SK-N-SH treated with all-trans-retinoic acid at 6 μM for 48 hours (cell line): ENCODE results near the gene TDRD7.

Source experiments
- ATAC-seq: fragments of 200-7000 bp; cut with Tn5 transposase; 3 replicates; pipeline ENCODE4 v1.9.1; 2020; ENCODE audit warnings: mild to moderate bottlenecking, moderate library complexity
- ARNTL ChIP-seq: fragments of 450-650 bp; formaldehyde crosslinking; IDR thresholded peaks from 2 replicates; pipeline ENCODE4 v1.5.0; 2020; ENCODE audit warnings: low read depth, mild to moderate bottlenecking, moderate library complexity, borderline replicate concordance
- CSDC2 ChIP-seq: fragments of 250-450 bp; sonication (Bioruptor Pico); IDR thresholded peaks from 2 replicates; pipeline ENCODE4 v1.5.0; 2020; ENCODE audit warnings: mild to moderate bottlenecking, moderate library complexity
- CSRNP3 ChIP-seq: fragments of 250-450 bp; sonication (Bioruptor Pico); IDR thresholded peaks from 2 replicates; pipeline ENCODE4 v1.5.1; 2021; ENCODE audit warnings: mild to moderate bottlenecking, moderate library complexity
- ESRRG ChIP-seq: fragments of 250-450 bp; sonication (Bioruptor Pico); IDR thresholded peaks from 2 replicates; pipeline ENCODE4 v1.6.1; 2021; ENCODE audit warnings: mild to moderate bottlenecking
- GLIS3 ChIP-seq: fragments of 250-450 bp; sonication (Bioruptor Pico); IDR thresholded peaks from 2 replicates; pipeline ENCODE4 v1.5.0; 2020; ENCODE audit warnings: mild to moderate bottlenecking, moderate library complexity
- ISL1 ChIP-seq: fragments of 250-450 bp; sonication (Bioruptor Pico); IDR thresholded peaks from 2 replicates; pipeline ENCODE4 v2.1.2; 2022; ENCODE audit warnings: mild to moderate bottlenecking, moderate library complexity
- OSR1 ChIP-seq: fragments of 250-450 bp; sonication (Bioruptor Pico); IDR thresholded peaks from 2 replicates; pipeline ENCODE4 v1.8.0; 2022; ENCODE audit warnings: moderate library complexity, mild to moderate bottlenecking, inconsistent platforms
- POU6F1 ChIP-seq: fragments of 250-450 bp; sonication (Bioruptor Pico); IDR thresholded peaks from 2 replicates; pipeline ENCODE4 v1.8.0; 2021; ENCODE audit warnings: low read depth, mild to moderate bottlenecking, moderate library complexity, borderline replicate concordance
- PPARA ChIP-seq: fragments of 250-450 bp; sonication (Bioruptor Pico); IDR thresholded peaks from 2 replicates; pipeline ENCODE4 v1.5.0; 2020; ENCODE audit warnings: mild to moderate bottlenecking, borderline replicate concordance
- RARB ChIP-seq: fragments of 250-450 bp; sonication (Bioruptor Pico); IDR thresholded peaks from 2 replicates; pipeline ENCODE4 v1.8.0; 2021; ENCODE audit warnings: mild to moderate bottlenecking, moderate library complexity
- SNAI2 ChIP-seq: fragments of 250-450 bp; sonication (Bioruptor Pico); IDR thresholded peaks from 2 replicates; pipeline ENCODE4 v1.5.0; 2020; ENCODE audit warnings: mild to moderate bottlenecking, moderate library complexity
- TCF4 ChIP-seq: fragments of 250-450 bp; sonication (Bioruptor Pico); IDR thresholded peaks from 2 replicates; pipeline ENCODE4 v1.8.0; 2021; ENCODE audit warnings: mild to moderate bottlenecking, moderate library complexity, borderline replicate concordance
- TOX ChIP-seq: fragments of 250-450 bp; sonication (Bioruptor Pico); IDR thresholded peaks from 2 replicates; pipeline ENCODE4 v1.8.0; 2021; ENCODE audit warnings: mild to moderate bottlenecking, moderate library complexity, borderline replicate concordance
- TSHZ2 ChIP-seq: fragments of 250-450 bp; sonication (Bioruptor Pico); IDR thresholded peaks from 2 replicates; pipeline ENCODE4 v1.5.0; 2020; ENCODE audit warnings: mild to moderate bottlenecking, moderate library complexity
- ZFP3 ChIP-seq: fragments of 250-450 bp; sonication (Bioruptor Pico); IDR thresholded peaks from 2 replicates; pipeline ENCODE4 v1.5.0; 2020; ENCODE audit warnings: mild to moderate bottlenecking, moderate library complexity
- ZFP30 ChIP-seq: fragments of 450-650 bp; formaldehyde crosslinking; IDR thresholded peaks from 2 replicates; pipeline ENCODE4 v1.5.0; 2022; ENCODE audit warnings: mild to moderate bottlenecking, moderate library complexity
- ZNF565 ChIP-seq: fragments of 450-650 bp; formaldehyde crosslinking; conservative IDR thresholded peaks from 2 replicates; pipeline ENCODE4 v1.5.0; 2020; ENCODE audit warnings: low read depth, mild to moderate bottlenecking, moderate library complexity
- ZNF70 ChIP-seq: fragments of 450-650 bp; formaldehyde crosslinking; IDR thresholded peaks from 2 replicates; pipeline ENCODE4 v1.5.0; 2020; ENCODE audit warnings: mild to moderate bottlenecking, moderate library complexity
- ZNF8 ChIP-seq: fragments of 450-650 bp; formaldehyde crosslinking; IDR thresholded peaks from 2 replicates; pipeline ENCODE4 v1.5.0; 2020; ENCODE audit warnings: mild to moderate bottlenecking, moderate library complexity
- TF ChIP-seq, protein P1 (sequence below): fragments of 250-450 bp; sonication (Bioruptor Pico); IDR thresholded peaks from 2 replicates; pipeline ENCODE4 v1.8.0; 2020; ENCODE audit warnings: mild to moderate bottlenecking, moderate library complexity, borderline replicate concordance
- TF ChIP-seq, protein P2 (sequence below): fragments of 250-450 bp; sonication (Bioruptor Pico); IDR thresholded peaks from 2 replicates; pipeline ENCODE4 v1.5.1; 2020; ENCODE audit warnings: low read depth, mild to moderate bottlenecking, moderate library complexity

Gene TDRD7

DNA sequence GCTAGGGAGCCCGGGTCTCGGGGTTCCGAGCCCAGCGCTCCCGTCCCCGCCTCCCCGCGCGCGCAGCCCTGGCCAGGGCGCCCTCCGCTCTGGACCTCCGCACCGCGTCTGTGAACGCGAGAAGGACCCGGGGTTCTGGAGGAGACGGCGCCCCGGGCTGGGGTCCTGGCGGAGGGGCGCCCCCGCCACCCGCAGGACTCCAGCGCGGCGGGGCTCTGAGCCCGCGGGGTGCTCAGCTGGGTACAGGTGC lies 90.0 kb downstream of the TDRD7 start:
- TF ChIP-seq ZFP30 (CRISPR knock-in tag) (no peak), ZNF565 (no peak), ZFP3 (no peak), ZNF70 (CRISPR knock-in tag) (no peak), TOX (CRISPR knock-in tag) (no peak), CSDC2 (no peak), CSRNP3 (CRISPR knock-in tag) (no peak), POU6F1 (CRISPR knock-in tag) (no peak), ISL1 (CRISPR knock-in tag) (no peak), SNAI2 (CRISPR knock-in tag) (no peak), TSHZ2 (CRISPR knock-in tag) (no peak), GLIS3 (CRISPR knock-in tag) (no peak), ESRRG (CRISPR knock-in tag) (no peak), OSR1 (CRISPR knock-in tag) (no peak), PPARA (no peak), RARB (no peak), ARNTL (CRISPR knock-in tag) (no peak)
- TF ChIP-seq, protein P1, sequence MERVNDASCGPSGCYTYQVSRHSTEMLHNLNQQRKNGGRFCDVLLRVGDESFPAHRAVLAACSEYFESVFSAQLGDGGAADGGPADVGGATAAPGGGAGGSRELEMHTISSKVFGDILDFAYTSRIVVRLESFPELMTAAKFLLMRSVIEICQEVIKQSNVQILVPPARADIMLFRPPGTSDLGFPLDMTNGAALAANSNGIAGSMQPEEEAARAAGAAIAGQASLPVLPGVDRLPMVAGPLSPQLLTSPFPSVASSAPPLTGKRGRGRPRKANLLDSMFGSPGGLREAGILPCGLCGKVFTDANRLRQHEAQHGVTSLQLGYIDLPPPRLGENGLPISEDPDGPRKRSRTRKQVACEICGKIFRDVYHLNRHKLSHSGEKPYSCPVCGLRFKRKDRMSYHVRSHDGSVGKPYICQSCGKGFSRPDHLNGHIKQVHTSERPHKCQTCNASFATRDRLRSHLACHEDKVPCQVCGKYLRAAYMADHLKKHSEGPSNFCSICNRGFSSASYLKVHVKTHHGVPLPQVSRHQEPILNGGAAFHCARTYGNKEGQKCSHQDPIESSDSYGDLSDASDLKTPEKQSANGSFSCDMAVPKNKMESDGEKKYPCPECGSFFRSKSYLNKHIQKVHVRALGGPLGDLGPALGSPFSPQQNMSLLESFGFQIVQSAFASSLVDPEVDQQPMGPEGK (CRISPR knock-in tag): no peak
- TF ChIP-seq, protein P2, sequence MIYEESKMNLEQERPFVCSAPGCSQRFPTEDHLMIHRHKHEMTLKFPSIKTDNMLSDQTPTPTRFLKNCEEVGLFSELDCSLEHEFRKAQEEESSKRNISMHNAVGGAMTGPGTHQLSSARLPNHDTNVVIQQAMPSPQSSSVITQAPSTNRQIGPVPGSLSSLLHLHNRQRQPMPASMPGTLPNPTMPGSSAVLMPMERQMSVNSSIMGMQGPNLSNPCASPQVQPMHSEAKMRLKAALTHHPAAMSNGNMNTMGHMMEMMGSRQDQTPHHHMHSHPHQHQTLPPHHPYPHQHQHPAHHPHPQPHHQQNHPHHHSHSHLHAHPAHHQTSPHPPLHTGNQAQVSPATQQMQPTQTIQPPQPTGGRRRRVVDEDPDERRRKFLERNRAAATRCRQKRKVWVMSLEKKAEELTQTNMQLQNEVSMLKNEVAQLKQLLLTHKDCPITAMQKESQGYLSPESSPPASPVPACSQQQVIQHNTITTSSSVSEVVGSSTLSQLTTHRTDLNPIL: no peak
- peak; percentile 32 for ATAC-seq

GRCh38 chr9:97502222-97502983 lies 90.5 kb downstream of the TDRD7 start:
- ATAC-seq: peak; percentile 50
- no peak for TF ChIP-seq ZNF8 (CRISPR knock-in tag)
- no peak for TF ChIP-seq POU6F1 (CRISPR knock-in tag)
- TF ChIP-seq ZFP30 (CRISPR knock-in tag): no peak
- no peak for TF ChIP-seq ZFP3
- TF ChIP-seq ARNTL (CRISPR knock-in tag): no peak
- no peak for TF ChIP-seq PPARA
- no peak for TF ChIP-seq TCF4
- no peak for TF ChIP-seq ISL1 (CRISPR knock-in tag)
